HepG2 (cell line): ENCODE data around the gene PPP1R1A. TPM values are rescaled to one million over a fixed set of nuclear protein-coding genes. Genes with fewer than 3 reads are reported as not detected.

Experiments used
- ATAC-seq: fragments of 200-7000 bp; cut with Tn5 transposase; 3 replicates; pipeline ENCODE4 v1.9.1; 2020; ENCODE audit warnings: mild to moderate bottlenecking, moderate library complexity
- BruUV-seq: library from RNA; stranded (reverse); fragments of 400-500 nt; replicated peaks from 2 replicates; lab custom pipeline; 2021; lab: Mats Ljungman, UMichigan
- CTCF ChIA-PET: fragments of 300-600 bp; formaldehyde crosslinking; extraction: SDS; loops from one replicate; lab custom pipeline; 2021; ENCODE audit warnings: low total read pairs, inconsistent platforms, low intra/inter-chr PET ratio; lab: Yijun Ruan, JAX
- POLR2A ChIA-PET: fragments of 350-600 bp; sonication (Branson Sonifier 250); formaldehyde crosslinking; loops from one replicate; lab custom pipeline; 2020; ENCODE audit warnings: antibody characterized with exemption, inconsistent platforms; lab: Yijun Ruan, JAX
- DNase-seq: peaks from one replicate; pipeline ENCODE4 v3.0.0-alpha.2; 2015; ENCODE audit warnings: low spot score
- FAIRE-seq: peaks from 3 replicates; lab custom pipeline; 2011; peaks lifted over from hg19 to GRCh38; lab: Jason Lieb, UNC
- H2AFZ ChIP-seq: one replicate; pipeline ENCODE4 v1.6.1; 2011; ENCODE audit warnings: low read length, inconsistent platforms
- H3K27ac ChIP-seq: fragments of 300-600 bp; 3 replicates; pipeline ENCODE4 v1.8.0; 2011; ENCODE audit warnings: mixed run types, mild to moderate bottlenecking, mixed read lengths, low read length, inconsistent platforms; ENCODE audit not compliant: insufficient read depth; ENCODE audit errors: extremely low read length
- H3K27me3 ChIP-seq, 2 experiments: fragments of 200-600 bp in 1 of 2; 2 replicates in 1 of 2; 3 replicates in 1 of 2; pipeline versions ENCODE4 v1.6.0 to v1.8.0; 2011; ENCODE audit warnings: low read length in 2 of 2, mild to moderate bottlenecking in 2 of 2, moderate library complexity in 2 of 2, inconsistent platforms in 1 of 2; ENCODE audit not compliant: insufficient read depth in 2 of 2, control insufficient read depth in 1 of 2
- H3K36me3 ChIP-seq, 2 experiments: fragments of 200-600 bp in 1 of 2; replicated peaks in 1 of 2; 2 replicates in 1 of 2; 3 replicates in 1 of 2; pipeline versions ENCODE4 v1.5.1 to v1.8.0; 2011; ENCODE audit warnings: low read length in 2 of 2, inconsistent platforms in 1 of 2; ENCODE audit not compliant: insufficient read depth in 2 of 2, control insufficient read depth in 1 of 2
- H3K4me1 ChIP-seq: 2 replicates; pipeline ENCODE4 v1.5.1; 2012; ENCODE audit warnings: low read length, inconsistent platforms; ENCODE audit not compliant: insufficient read depth
- H3K4me2 ChIP-seq: 2 replicates; pipeline ENCODE4 v1.6.0; 2011; ENCODE audit warnings: low read depth, low read length, inconsistent platforms
- H3K4me3 ChIP-seq, 3 experiments: fragments of 200-600 bp in 1 of 3; sonication (generic), shearing (Covaris generic) in 1 of 3; replicated peaks in 1 of 3; 2 replicates each; pipeline ENCODE4 v1.5.1; 2011 to 2016; ENCODE audit warnings: low read length in 3 of 3, inconsistent platforms in 2 of 3, low read depth in 2 of 3, mild to moderate bottlenecking in 2 of 3, control low read depth in 1 of 3, mixed read lengths in 1 of 3; ENCODE audit not compliant: insufficient read depth in 1 of 3
- H3K79me2 ChIP-seq: one replicate; pipeline ENCODE4 v1.6.1; 2011; ENCODE audit warnings: low read length, inconsistent platforms; ENCODE audit not compliant: insufficient read depth
- H3K9ac ChIP-seq: 2 replicates; pipeline ENCODE4 v1.6.0; 2011; ENCODE audit warnings: mild to moderate bottlenecking, low read depth, low read length, inconsistent platforms; ENCODE audit not compliant: insufficient read depth
- H3K9me3 ChIP-seq: 2 replicates; pipeline ENCODE4 v1.5.1; 2012; ENCODE audit warnings: mild to moderate bottlenecking, low read length
- H4K20me1 ChIP-seq: 2 replicates; pipeline ENCODE4 v1.6.0; 2011; ENCODE audit warnings: inconsistent platforms, mild to moderate bottlenecking, low read length, moderate library complexity; ENCODE audit not compliant: insufficient read depth
- THAP11 ChIP-seq: IDR thresholded peaks from 2 replicates; pipeline ENCODE4 v1.6.1; 2016; ENCODE audit warnings: missing biosample characterization, missing genetic modification reagents
- ZBTB40 ChIP-seq, 2 experiments: fragments of 450-650 bp in 1 of 2; sonication (generic) in 1 of 2; formaldehyde crosslinking in 1 of 2; IDR thresholded peaks; 2 replicates each; pipeline versions ENCODE4 v1.6.1 to v1.8.0; 2016 to 2022; ENCODE audit warnings: antibody characterized with exemption in 1 of 2, mild to moderate bottlenecking in 1 of 2, missing genetic modification reagents in 1 of 2
- ZNF143 ChIP-seq: sonication (generic); formaldehyde crosslinking; IDR thresholded peaks from 2 replicates; pipeline ENCODE4 v1.4.0; 2020; ENCODE audit warnings: missing genetic modification reagents
- ZNF652 ChIP-seq: IDR thresholded peaks from 2 replicates; pipeline ENCODE4 v1.6.1; 2016; ENCODE audit warnings: low read depth, borderline replicate concordance
- ZNF761 ChIP-seq: sonication (generic); formaldehyde crosslinking; conservative IDR thresholded peaks from 2 replicates; pipeline ENCODE4 v1.4.0; 2020; ENCODE audit warnings: mild to moderate bottlenecking, missing genetic modification reagents
- ZNF775 ChIP-seq: sonication (generic); formaldehyde crosslinking; IDR thresholded peaks from 2 replicates; pipeline ENCODE4 v1.4.0; 2020; ENCODE audit warnings: missing genetic modification reagents, mild to moderate bottlenecking, moderate library complexity, borderline replicate concordance
- WGBS: methylation state at CpG from one replicate; pipeline ENCODE4 v1.1.6; 2017; ENCODE audit warnings: low lambda C conversion rate; 5-methylcytosine and 5-hydroxymethylcytosine counted together
- in situ Hi-C: cut with HindIII; loops from 2 replicates; pipeline ENCODE4 v1.10.0; 2017; ENCODE audit warnings: low pct_unique_long_range_greater_than_20kb; ENCODE audit not compliant: extremely low pct_ligation_motif_present
- intact Hi-C: fragments of 100-400 bp; cut with micrococcal nuclease; formaldehyde crosslinking; loops from one replicate; pipeline ENCODE4 v1.10.0; 2022; ENCODE audit not compliant: unreplicated experiment
- polyA plus RNA-seq, 8 experiments: library from polyadenylated mRNA; depleted of rRNA in 3 of 8; stranded (reverse) in 7 of 8; unstranded in 1 of 8; fragments of >200 nt; fragmentation: Illumina TruSeq in 4 of 8; extraction: Trizol in 4 of 8; gene quantifications; 2 replicates each; pipeline versions ENCODE4 v1.2.1 to v1.2.3, GENCODE V29; 2011 to 2016; ENCODE audit warnings: low read depth in 4 of 8, missing spikeins in 1 of 8, mixed read lengths in 1 of 8; ENCODE audit not compliant: insufficient read depth in 1 of 8
- total RNA-seq, 5 experiments: library from RNA; depleted of rRNA; stranded (reverse); fragments of >200 nt; fragmentation: Illumina TruSeq; extraction: Trizol; gene quantifications; 2 replicates each; pipeline ENCODE4 v1.2.3, GENCODE V29; 2016; ENCODE audit warnings: low read depth in 1 of 5

The PPP1R1A gene
- total and polyA plus RNA-seq, 2 of the 13 experiments (the other 11 are each of a cell fraction or from before 2014, with no cell fraction given) = 0.20 TPM; not detected in 1

GRCh38 chr12:54585243-54585642 lies 3.2 kb downstream of the PPP1R1A start:
- BruUV-seq = no TSS peak
- Histone ChIP-seq H3K9me3 (no peaks in the 10 kb centered on the region), H3K79me2 (no peaks in the 10 kb centered on the region), H3K4me1 (peaks cover 14% of the 10 kb centered on the region), H3K36me3 (no peaks in the 10 kb centered on the region), H4K20me1 (0 out of 2 replicates have a peak, but pooled peaks cover 2% of the 10 kb centered on the region), H3K4me2 (no peak overlapping the region), H3K27me3 (peaks cover 4 to 66% of the 10 kb centered on the region in 2 experiments), H3K27ac (no peak overlapping the region), H2AFZ (no peak overlapping the region), H3K4me3 (no peak overlapping the region), H3K9ac (no peak overlapping the region)
- TF ChIP-seq ZNF652 = no peak
- TF ChIP-seq ZNF761 (CRISPR knock-in tag) = no peak
- TF ChIP-seq THAP11 (CRISPR knock-in tag) = peak; percentile 89
- TF ChIP-seq ZBTB40 (IDR thresholded peaks at IDR 0.05) = peak; percentile 65
- peak; percentile 98 for TF ChIP-seq ZBTB40 (CRISPR knock-in tag; IDR thresholded peaks at IDR 0.05)
- TF ChIP-seq ZNF775 (CRISPR knock-in tag) = no peak
- peak; percentile 51; the same call in 1 of the 2 replicates for TF ChIP-seq ZNF143 (CRISPR knock-in tag)
- intact Hi-C loops (no loop called here), in situ Hi-C loops (no loop called here)
- FAIRE-seq (no peak), DNase-seq (no peak), ATAC-seq (no peak)
- POLR2A ChIA-PET = no interaction called here
- 25% methylated on average over 2 of the region's 2 CpGs for WGBS
- CTCF ChIA-PET = no interaction called here
